Nephron (organoid): ENCODE measurements around the gene CABP4.

Experiments used
- H3K27ac Mint-ChIP-seq, 3 experiments: 2 replicates each; pipeline ENCODE4 v1.8.0; 2020; ENCODE audit warnings: mixed read lengths in 3 of 3, mild to moderate bottlenecking in 2 of 3, moderate library complexity in 1 of 3
- H3K27me3 Mint-ChIP-seq: 2 replicates; pipeline ENCODE4 v1.8.0; 2021; ENCODE audit warnings: low read depth, mild to moderate bottlenecking, moderate library complexity, mixed read lengths
- H3K36me3 Mint-ChIP-seq: 2 replicates; pipeline ENCODE4 v1.8.0; 2020; ENCODE audit warnings: low read depth, mixed read lengths
- H3K4me1 Mint-ChIP-seq: 2 replicates; pipeline ENCODE4 v1.8.0; 2020; ENCODE audit warnings: mixed read lengths
- H3K4me3 Mint-ChIP-seq, 3 experiments: 2 replicates each; pipeline ENCODE4 v1.8.0; 2020; ENCODE audit warnings: mild to moderate bottlenecking in 3 of 3, mixed read lengths in 3 of 3, moderate library complexity in 2 of 3
- H3K9me3 Mint-ChIP-seq: 2 replicates; pipeline ENCODE4 v1.8.0; 2020; ENCODE audit warnings: mixed read lengths
- CTCF ChIP-seq, 3 experiments: fragments of 200-600 bp; sonication (generic); IDR thresholded peaks; one replicate each; pipeline ENCODE4 v1.5.0; 2021; ENCODE audit warnings: antibody characterized with exemption in 3 of 3; ENCODE audit not compliant: unreplicated experiment in 3 of 3

The CABP4 gene

GRCh38 chr11:67450796-67451657, 4.1 kb upstream of the CABP4 start:
- Mint-ChIP-seq H3K9me3 (no peaks in the 10 kb centered on the region), H3K27ac (no peak overlapping the region), H3K36me3 (no peaks in the 10 kb centered on the region), H3K4me1 (no peaks in the 10 kb centered on the region), H3K27me3 (peaks cover 5% of the 10 kb centered on the region), H3K4me3 (no peak overlapping the region)
- no peak for TF ChIP-seq CTCF (IDR thresholded peaks at IDR 0.05; ENCODE audit: unreplicated experiment in 3 of 3)

GRCh38 chr11:67451658-67451976, 3.5 kb upstream of the CABP4 start:
- Mint-ChIP-seq H3K36me3 (no peaks in the 10 kb centered on the region), H3K27me3 (peaks cover 5% of the 10 kb centered on the region), H3K4me1 (no peaks in the 10 kb centered on the region), H3K27ac (no peak overlapping the region), H3K4me3 (no peak overlapping the region), H3K9me3 (no peaks in the 10 kb centered on the region)
- no peak for TF ChIP-seq CTCF (IDR thresholded peaks at IDR 0.05; ENCODE audit: unreplicated experiment in 3 of 3)

GRCh38 chr11:67452141-67452952, 2.8 kb upstream of the CABP4 start, which contains the start of gene GPR152:
Gene GPR152 (minus strand): TSS chr11:67452729. CDS start chr11:67452724, 5 bp downstream.
- Mint-ChIP-seq H3K4me1 (no peaks in the 10 kb centered on the region), H3K36me3 (no peaks in the 10 kb centered on the region), H3K4me3 (no peak within 1 kb of the TSS), H3K27ac (no peak within 1 kb of the TSS), H3K9me3 (no peaks in the 10 kb centered on the region), H3K27me3 (peaks cover 5% of the 10 kb centered on the region)
- no peak for TF ChIP-seq CTCF (IDR thresholded peaks at IDR 0.05; ENCODE audit: unreplicated experiment in 3 of 3)

- Mint-ChIP-seq H3K9me3 (no peaks in the 10 kb centered on the region), H3K27ac (no peak overlapping the region), H3K36me3 (no peaks in the 10 kb centered on the region), H3K4me1 (no peaks in the 10 kb centered on the region), H3K27me3 (peaks cover 4% of the 10 kb centered on the region), H3K4me3 (no peak overlapping the region)
- TF ChIP-seq CTCF (IDR thresholded peaks at IDR 0.05; ENCODE audit: unreplicated experiment in 3 of 3): no peak
Measured at GRCh38 chr11:67453816-67454732, 1.1 kb upstream of the CABP4 start.

GRCh38 chr11:67456068-67456705, 1.0 kb downstream of the CABP4 start:
- no peaks in the 10 kb centered on the region for H3K4me1 Mint-ChIP-seq
- no peaks in the 10 kb centered on the region for H3K27me3 Mint-ChIP-seq
- no peaks in the 10 kb centered on the region for H3K36me3 Mint-ChIP-seq
- no peak for TF ChIP-seq CTCF (IDR thresholded peaks at IDR 0.05; ENCODE audit: unreplicated experiment in 3 of 3)
- no peaks in the 10 kb centered on the region for H3K9me3 Mint-ChIP-seq
- no peak overlapping the region for H3K27ac Mint-ChIP-seq
- no peak overlapping the region for H3K4me3 Mint-ChIP-seq
